ENCODE data around the gene GAPDHS. TPM values are rescaled to one million over a fixed set of nuclear protein-coding genes. Genes with fewer than 3 reads are reported as not detected.

The GAPDHS gene
- total RNA-seq, 1 experiment from 2014 or later = not detected

DNA sequence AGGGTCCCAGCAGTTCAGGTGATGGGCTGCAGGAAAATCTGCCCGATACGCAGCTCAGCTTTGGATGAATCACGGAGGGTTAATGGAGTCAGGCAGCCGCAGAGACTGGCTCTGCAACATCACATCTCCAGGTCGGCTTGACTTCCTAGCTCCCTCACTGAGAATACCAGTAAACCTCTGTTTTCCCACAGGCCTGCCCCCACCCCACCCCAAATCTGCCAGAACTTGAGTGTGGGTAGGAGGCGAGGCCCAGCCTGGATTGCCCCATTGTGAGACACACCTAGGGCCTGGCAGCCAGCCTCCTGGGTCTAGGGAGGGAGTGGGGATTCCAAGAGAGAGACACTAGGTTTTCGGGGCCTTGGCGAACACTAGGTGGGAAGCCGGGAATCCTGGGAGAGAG is 39.3 kb upstream of the GAPDHS start:
- peaks cover 8 to 27% (median 22%) of the 10 kb centered on the region in 3 experiments; a peak in 6 of 7 replicates for H3K36me3 Mint-ChIP-seq (ENCODE audit: insufficient read depth in 1 of 3, low read depth in 3 of 3)

More for the DNA sequence above, 39.3 kb upstream of the GAPDHS start:
- Histone ChIP-seq H2AFZ (ENCODE audit: low read length) (no peak overlapping the region), H4K20me1 (ENCODE audit: control insufficient read depth, insufficient read depth, insufficient read length) (no peaks in the 10 kb centered on the region), H3K9me3 (ENCODE audit: control insufficient read depth, low read depth, low read length) (no peaks in the 10 kb centered on the region), H2BK15ac (ENCODE audit: low read depth, low read length) (no peak overlapping the region), H3K79me1 (ENCODE audit: insufficient read depth, low read depth, low read length, poor library complexity, severe bottlenecking) (no peaks in the 10 kb centered on the region), H3K4me1 (ENCODE audit: insufficient read depth, low read length) (no peaks in the 10 kb centered on the region), H2AK5ac (ENCODE audit: insufficient read length, low read length) (no peak overlapping the region), H3K27me3 (ENCODE audit: insufficient read depth, low read length) (no peaks in the 10 kb centered on the region), H3K4ac (ENCODE audit: low read depth, low read length) (no peak overlapping the region), H3K4me2 (ENCODE audit: insufficient read depth, insufficient read length, low read length) (no peak overlapping the region), H2BK12ac (ENCODE audit: insufficient read length, low read depth, low read length) (no peak overlapping the region), H3K14ac (ENCODE audit: insufficient read depth, low read length) (no peak overlapping the region; the same call in 1 of the 2 replicates), H3K9ac (ENCODE audit: extremely low read depth, insufficient read length, low read length) (no peak overlapping the region), H4K5ac (ENCODE audit: insufficient read length, low read depth, low read length) (no peak overlapping the region), H3K79me2 (ENCODE audit: insufficient read depth, low read length) (no peaks in the 10 kb centered on the region), H2BK120ac (ENCODE audit: low read depth, low read length, poor library complexity, severe bottlenecking) (no peak overlapping the region), H2BK20ac (ENCODE audit: low read depth, low read length, poor library complexity, severe bottlenecking) (no peak overlapping the region), H2BK5ac (ENCODE audit: insufficient read length, low read length) (no peak overlapping the region), H3K23me2 (ENCODE audit: insufficient read length, low read depth, low read length, poor library complexity, severe bottlenecking) (no peaks in the 10 kb centered on the region), H4K91ac (ENCODE audit: insufficient read length, low read depth, low read length) (no peak overlapping the region), H4K8ac (replicated peaks; ENCODE audit: insufficient read length, low read depth, low read length) (no peak overlapping the region), H3K23ac (ENCODE audit: insufficient read length, low read depth, low read length) (no peak overlapping the region), H3K27ac (ENCODE audit: insufficient read length, low read depth, low read length) (no peak overlapping the region), H3T11ph (ENCODE audit: low read length) (no peak overlapping the region), H3K18ac (ENCODE audit: insufficient read length, low read depth, low read length) (no peak overlapping the region), H3K56ac (ENCODE audit: insufficient read length, low read depth, low read length) (no peak overlapping the region)
- DNase-seq = no peak
- no CpG with 5 or more reads among the region's 9 CpGs for WGBS (ENCODE audit: extremely low coverage, insufficient read length, low lambda C conversion rate)
- Mint-ChIP-seq H3K4me1 (peaks cover 12% of the 10 kb centered on the region in 2 experiments), H3K27me3 (ENCODE audit: low read depth) (peaks cover 40% of the 10 kb centered on the region), H3K27ac (no peak overlapping the region), H3K9me3 (no peaks in the 10 kb centered on the region), H3K4me3 (no peak overlapping the region)
- TF ChIP-seq, protein P1, sequence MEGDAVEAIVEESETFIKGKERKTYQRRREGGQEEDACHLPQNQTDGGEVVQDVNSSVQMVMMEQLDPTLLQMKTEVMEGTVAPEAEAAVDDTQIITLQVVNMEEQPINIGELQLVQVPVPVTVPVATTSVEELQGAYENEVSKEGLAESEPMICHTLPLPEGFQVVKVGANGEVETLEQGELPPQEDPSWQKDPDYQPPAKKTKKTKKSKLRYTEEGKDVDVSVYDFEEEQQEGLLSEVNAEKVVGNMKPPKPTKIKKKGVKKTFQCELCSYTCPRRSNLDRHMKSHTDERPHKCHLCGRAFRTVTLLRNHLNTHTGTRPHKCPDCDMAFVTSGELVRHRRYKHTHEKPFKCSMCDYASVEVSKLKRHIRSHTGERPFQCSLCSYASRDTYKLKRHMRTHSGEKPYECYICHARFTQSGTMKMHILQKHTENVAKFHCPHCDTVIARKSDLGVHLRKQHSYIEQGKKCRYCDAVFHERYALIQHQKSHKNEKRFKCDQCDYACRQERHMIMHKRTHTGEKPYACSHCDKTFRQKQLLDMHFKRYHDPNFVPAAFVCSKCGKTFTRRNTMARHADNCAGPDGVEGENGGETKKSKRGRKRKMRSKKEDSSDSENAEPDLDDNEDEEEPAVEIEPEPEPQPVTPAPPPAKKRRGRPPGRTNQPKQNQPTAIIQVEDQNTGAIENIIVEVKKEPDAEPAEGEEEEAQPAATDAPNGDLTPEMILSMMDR (conservative IDR thresholded peaks at IDR 0.05) = no peak

Data from H9 (cell line).